ENCODE results near the gene CALM3. TPM values are rescaled to one million over a fixed set of nuclear protein-coding genes. Genes with fewer than 3 reads are reported as not detected.

The CALM3 gene
- total RNA-seq, 1 donor from 2014 or later: 231 TPM

DNA sequence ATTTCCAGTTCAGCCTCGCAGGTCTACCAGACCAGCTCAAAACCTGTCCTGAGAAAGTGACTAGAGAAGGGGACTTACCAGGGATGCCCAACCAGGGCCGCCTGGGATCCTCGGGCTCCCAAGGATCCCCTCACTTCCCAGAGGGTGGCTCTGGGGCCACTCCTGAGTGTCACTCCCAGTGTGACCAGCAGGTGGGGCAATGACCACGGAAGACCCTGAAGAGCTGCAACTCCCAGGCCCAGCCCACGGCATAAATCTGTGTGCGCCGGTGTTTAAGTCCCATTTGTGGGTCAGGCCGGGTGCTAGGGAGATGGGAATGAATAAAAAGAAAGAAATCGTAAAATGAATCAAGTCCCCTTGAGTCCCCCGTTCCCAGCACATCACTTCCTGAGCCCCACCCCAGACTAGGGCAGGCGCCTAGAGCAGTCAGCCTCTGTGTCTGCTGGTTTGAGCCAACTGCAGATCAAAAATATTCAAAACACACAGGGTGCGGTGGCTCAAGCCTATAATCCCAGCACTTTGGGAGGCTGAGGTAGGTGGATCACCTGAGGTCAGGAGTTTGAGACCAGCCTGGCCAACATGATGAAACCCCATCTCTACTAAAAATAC is 13.1 kb downstream of the CALM3 start:
- no peak overlapping the region for H3K4me3 Mint-ChIP-seq
- TF ChIP-seq, protein P1, sequence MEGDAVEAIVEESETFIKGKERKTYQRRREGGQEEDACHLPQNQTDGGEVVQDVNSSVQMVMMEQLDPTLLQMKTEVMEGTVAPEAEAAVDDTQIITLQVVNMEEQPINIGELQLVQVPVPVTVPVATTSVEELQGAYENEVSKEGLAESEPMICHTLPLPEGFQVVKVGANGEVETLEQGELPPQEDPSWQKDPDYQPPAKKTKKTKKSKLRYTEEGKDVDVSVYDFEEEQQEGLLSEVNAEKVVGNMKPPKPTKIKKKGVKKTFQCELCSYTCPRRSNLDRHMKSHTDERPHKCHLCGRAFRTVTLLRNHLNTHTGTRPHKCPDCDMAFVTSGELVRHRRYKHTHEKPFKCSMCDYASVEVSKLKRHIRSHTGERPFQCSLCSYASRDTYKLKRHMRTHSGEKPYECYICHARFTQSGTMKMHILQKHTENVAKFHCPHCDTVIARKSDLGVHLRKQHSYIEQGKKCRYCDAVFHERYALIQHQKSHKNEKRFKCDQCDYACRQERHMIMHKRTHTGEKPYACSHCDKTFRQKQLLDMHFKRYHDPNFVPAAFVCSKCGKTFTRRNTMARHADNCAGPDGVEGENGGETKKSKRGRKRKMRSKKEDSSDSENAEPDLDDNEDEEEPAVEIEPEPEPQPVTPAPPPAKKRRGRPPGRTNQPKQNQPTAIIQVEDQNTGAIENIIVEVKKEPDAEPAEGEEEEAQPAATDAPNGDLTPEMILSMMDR (IDR thresholded peaks at IDR 0.05; ENCODE audit: unreplicated experiment): peak; percentile 92
- peaks cover 14% of the 10 kb centered on the region for H3K4me1 Mint-ChIP-seq
- H3K27me3 Mint-ChIP-seq (ENCODE audit: low read depth): no peaks in the 10 kb centered on the region
- H3K27ac Mint-ChIP-seq: peak overlapping the region; percentile 50
- no peaks in the 10 kb centered on the region for H3K9me3 Mint-ChIP-seq
- peak; percentile 79 to 93 for DNase-seq (ENCODE audit: low spot score in 2 of 2, unreplicated experiment in 2 of 2)
- peaks cover 4% of the 10 kb centered on the region for H3K36me3 Mint-ChIP-seq

DNA sequence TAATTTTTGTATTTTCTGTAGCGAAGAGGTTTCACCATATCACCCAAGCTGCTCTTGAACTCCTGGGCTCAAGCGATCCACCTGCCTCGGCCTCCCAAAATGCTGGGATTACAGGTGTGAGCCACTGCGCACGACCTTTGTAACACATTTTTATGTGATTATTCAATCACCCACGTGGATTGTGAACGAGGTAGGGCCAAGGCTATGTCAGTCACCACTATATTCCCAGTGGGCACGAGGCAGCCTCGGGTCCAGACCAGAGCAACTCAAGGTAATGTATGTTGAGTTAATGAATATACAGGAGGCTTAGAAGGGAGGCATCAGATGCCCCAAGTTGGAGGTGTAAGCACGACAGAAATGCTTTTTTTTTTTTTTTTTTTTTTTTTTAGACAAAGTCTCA is 14.8 kb downstream of the CALM3 start:
- H3K4me1 Mint-ChIP-seq: peaks cover 20% of the 10 kb centered on the region
- no peaks in the 10 kb centered on the region for H3K9me3 Mint-ChIP-seq
- TF ChIP-seq, protein P1 (IDR thresholded peaks at IDR 0.05; ENCODE audit: unreplicated experiment): no peak
- DNase-seq (ENCODE audit: low spot score in 2 of 2, unreplicated experiment in 2 of 2): no peak
- H3K36me3 Mint-ChIP-seq: no peaks in the 10 kb centered on the region
- no peaks in the 10 kb centered on the region for H3K27me3 Mint-ChIP-seq (ENCODE audit: low read depth)
- no peak overlapping the region for H3K27ac Mint-ChIP-seq
- H3K4me3 Mint-ChIP-seq: no peak overlapping the region

DNA sequence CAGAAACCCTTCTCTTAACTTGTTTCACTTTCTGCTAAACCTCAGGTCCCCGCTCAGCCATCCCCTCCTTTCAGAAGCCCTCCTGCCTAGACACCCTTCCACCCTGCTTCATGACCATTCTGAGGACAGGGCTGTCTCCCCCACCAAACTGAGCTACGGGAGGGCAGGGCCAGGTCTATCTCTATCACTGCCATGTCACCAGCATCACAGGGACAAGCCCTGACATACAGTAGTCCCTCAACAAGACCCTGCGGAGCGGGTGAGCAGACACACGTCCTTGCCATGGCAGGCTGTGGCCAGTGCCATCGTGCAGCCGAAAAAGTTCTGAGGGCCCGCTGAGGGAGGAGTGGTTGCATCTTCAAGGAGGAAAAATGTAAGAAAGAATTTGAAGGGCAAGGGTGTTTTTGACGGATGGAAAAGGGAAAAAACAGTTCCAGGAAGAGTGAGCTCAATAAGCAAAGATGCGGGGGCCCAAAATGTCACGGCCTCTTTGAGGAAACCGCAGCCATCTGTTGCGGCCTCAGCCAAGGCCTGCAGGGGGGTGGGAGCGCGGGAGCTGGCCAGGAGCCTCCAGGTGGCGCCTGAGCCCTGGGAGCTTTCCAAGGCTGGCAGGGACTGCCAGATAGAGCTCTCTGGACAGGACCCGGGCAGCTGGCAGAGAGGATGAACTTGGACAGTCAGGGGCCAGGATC is 15.6 kb downstream of the CALM3 start:
- DNase-seq (ENCODE audit: low spot score in 2 of 2, unreplicated experiment in 2 of 2): peak in 1 of 2 experiments; percentile 72
- H3K27ac Mint-ChIP-seq: peak overlapping the region; percentile 54
- TF ChIP-seq, protein P1 (IDR thresholded peaks at IDR 0.05; ENCODE audit: unreplicated experiment): no peak
- no peak overlapping the region for H3K4me3 Mint-ChIP-seq
- no peaks in the 10 kb centered on the region for H3K27me3 Mint-ChIP-seq (ENCODE audit: low read depth)
- no peaks in the 10 kb centered on the region for H3K36me3 Mint-ChIP-seq
- H3K9me3 Mint-ChIP-seq: no peaks in the 10 kb centered on the region
- H3K4me1 Mint-ChIP-seq: peaks cover 28% of the 10 kb centered on the region

DNA sequence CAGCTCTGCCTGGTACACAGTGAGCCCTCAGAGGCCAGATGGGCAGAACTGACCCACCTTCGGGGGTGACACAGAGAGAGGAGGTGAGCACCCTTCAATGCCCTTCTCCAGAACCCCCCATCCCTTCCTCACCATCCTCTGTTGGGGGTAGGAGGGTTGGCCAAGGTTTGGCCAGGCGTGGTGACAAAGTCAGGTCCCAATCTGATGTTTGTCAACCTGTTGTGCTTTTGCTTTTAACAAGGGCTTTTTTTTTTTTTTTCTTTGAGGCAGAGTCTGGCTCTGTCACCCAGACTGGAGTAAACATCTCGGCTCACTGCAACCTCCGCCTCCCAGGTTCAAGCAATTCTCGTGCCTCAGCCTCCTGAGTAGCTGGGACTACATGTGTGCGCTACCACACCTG is 16.5 kb downstream of the CALM3 start:
- H3K9me3 Mint-ChIP-seq: no peaks in the 10 kb centered on the region
- H3K27ac Mint-ChIP-seq: no peak overlapping the region
- H3K27me3 Mint-ChIP-seq (ENCODE audit: low read depth): no peaks in the 10 kb centered on the region
- no peaks in the 10 kb centered on the region for H3K36me3 Mint-ChIP-seq
- H3K4me1 Mint-ChIP-seq: peaks cover 37% of the 10 kb centered on the region
- no peak for DNase-seq (ENCODE audit: low spot score in 2 of 2, unreplicated experiment in 2 of 2)
- H3K4me3 Mint-ChIP-seq: no peak overlapping the region
- TF ChIP-seq, protein P1 (IDR thresholded peaks at IDR 0.05; ENCODE audit: unreplicated experiment): no peak

DNA sequence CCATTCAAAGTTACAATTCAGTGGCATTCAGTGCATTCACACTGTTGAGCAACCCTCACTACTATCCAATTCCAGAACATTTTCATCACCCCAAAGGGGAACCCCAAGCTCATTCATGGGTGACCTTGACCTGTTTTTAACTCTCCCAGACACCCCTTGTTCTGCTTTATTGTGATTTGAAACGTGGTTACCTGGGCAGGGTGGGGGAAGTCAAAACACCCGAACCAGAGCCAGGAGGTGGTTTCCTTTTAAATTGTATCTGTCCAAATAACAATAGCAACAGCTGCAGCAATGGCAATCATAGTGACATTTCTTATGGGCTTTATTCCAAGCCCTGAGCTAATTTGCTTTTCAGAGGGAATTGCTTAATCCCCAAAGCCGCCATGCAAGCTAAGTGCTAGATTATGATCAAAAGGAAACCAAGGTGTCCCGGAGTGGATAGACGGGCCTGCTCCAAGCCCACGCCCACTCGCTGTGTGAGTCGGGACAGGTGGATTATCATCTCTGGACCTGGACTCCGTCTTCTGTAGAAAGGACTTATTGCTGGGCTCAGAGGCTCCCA is 17.6 kb downstream of the CALM3 start:
- Mint-ChIP-seq H3K9me3 (no peaks in the 10 kb centered on the region), H3K27ac (no peak overlapping the region), H3K27me3 (ENCODE audit: low read depth) (no peaks in the 10 kb centered on the region), H3K4me3 (no peak overlapping the region), H3K4me1 (peaks cover 37% of the 10 kb centered on the region), H3K36me3 (no peaks in the 10 kb centered on the region)
- TF ChIP-seq, protein P1 (IDR thresholded peaks at IDR 0.05; ENCODE audit: unreplicated experiment): no peak
- no peak for DNase-seq (ENCODE audit: low spot score in 2 of 2, unreplicated experiment in 2 of 2)
